GM19463 (cell line): ENCODE data around the gene ABHD8.
A peak's percentile ranks its signal among the peaks of the same experiment; 100 is the strongest.
"Not testable (repeated sequence)": the region's sequence is repeated elsewhere in the genome, so short reads cannot be mapped to it uniquely, and the experiment has no call there.

Experiments used
- ATAC-seq: cut with Tn5 transposase; IDR thresholded peaks from one replicate; pipeline ENCODE4 v1.9.1; 2021; ENCODE audit warnings: mild to moderate bottlenecking, moderate library complexity; ENCODE audit not compliant: unreplicated experiment

ABHD8 gene

GRCh38 chr19:17300992-17301619, 2.1 kb downstream of the ABHD8 start:
- no peak for ATAC-seq

- ATAC-seq, result no peak
Observed at GRCh38 chr19:17296976-17297375, 6.2 kb downstream of the ABHD8 start.

GRCh38 chr19:17296273-17296672, 7.0 kb downstream of the ABHD8 start:
- no peak for ATAC-seq

- ATAC-seq, result not testable (repeated sequence)
Observed at GRCh38 chr19:17295551-17295950, 7.7 kb downstream of the ABHD8 start.

DNA sequence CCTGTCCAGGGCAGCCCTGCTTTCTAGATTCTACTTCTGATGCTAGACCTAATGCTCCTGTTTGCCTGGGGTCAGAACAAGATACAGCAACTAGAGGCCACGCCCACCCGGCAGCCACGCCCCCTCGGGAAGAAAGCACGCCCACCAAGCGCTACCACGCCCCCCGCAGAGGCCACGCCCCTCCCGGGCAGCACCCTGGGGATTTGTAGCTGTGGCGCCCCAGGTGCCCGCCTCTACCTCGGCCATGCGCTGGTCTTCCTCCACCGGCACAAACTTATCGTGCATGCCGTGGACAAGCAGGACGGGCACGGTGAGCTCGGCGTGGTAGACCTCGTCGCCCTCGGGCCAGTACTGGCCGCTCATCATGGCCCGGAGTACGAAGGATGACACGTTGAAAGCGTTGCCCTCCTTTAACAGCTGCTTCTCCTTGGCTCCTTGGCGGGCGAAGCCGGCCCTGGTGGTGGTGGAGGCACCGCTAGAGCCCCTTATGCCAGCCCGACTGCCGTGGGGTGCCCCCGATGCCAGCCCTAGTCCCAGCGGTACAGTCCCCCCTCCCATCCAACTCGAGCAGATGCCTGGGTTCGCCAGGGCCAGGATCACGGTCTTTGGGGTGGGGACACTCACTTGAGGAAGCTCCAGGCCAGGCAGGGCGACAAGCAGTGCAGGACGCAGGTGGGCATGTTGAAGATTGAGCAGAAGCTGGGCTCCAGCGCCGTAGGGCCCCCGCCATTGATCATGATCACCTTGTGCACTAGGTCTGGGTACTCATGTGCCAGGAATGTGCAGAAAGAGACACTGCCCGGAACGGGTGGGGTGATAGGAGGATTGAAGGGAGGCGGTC, 9.0 kb downstream of the ABHD8 start:
- no peak for ATAC-seq

- ATAC-seq, result no peak
Observed at GRCh38 chr19:17293605-17294004, 9.6 kb downstream of the ABHD8 start.

GRCh38 chr19:17292301-17293074, 10.7 kb downstream of the ABHD8 start:
- peak; percentile 84 for ATAC-seq

DNA sequence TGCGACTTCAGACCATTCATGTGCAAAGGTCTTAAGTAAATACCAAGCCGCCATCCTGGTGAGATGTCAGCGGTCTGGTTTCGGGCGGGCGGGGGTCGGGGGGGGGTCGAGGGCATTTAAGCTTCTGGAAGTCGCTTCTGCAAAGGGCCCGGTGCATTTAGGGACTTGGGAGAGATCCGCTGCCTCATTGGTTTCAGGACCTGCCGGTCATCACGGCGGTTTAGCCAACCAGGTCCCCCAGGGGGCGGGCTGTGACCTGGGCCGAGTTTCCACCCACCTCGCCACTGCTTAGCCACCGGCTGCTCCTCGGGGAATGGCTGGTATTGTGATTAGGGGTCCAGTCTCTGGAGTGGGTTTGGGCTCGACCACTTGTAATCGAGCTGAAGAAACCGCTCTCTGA, 13.7 kb downstream of the ABHD8 start:
- no peak for ATAC-seq

- no peak for ATAC-seq
Observed at GRCh38 chr19:17286752-17287151, 16.5 kb downstream of the ABHD8 start.

GRCh38 chr19:17286263-17286662, 17.0 kb downstream of the ABHD8 start:
- no peak for ATAC-seq

- ATAC-seq, result no peak
Observed at GRCh38 chr19:17285415-17286135, 17.6 kb downstream of the ABHD8 start.

- ATAC-seq, result no peak
Observed at GRCh38 chr19:17283504-17283996, 19.7 kb downstream of the ABHD8 start.

- ATAC-seq, result peak; percentile 70
Observed at GRCh38 chr19:17282488-17283125, 20.6 kb downstream of the ABHD8 start.

DNA sequence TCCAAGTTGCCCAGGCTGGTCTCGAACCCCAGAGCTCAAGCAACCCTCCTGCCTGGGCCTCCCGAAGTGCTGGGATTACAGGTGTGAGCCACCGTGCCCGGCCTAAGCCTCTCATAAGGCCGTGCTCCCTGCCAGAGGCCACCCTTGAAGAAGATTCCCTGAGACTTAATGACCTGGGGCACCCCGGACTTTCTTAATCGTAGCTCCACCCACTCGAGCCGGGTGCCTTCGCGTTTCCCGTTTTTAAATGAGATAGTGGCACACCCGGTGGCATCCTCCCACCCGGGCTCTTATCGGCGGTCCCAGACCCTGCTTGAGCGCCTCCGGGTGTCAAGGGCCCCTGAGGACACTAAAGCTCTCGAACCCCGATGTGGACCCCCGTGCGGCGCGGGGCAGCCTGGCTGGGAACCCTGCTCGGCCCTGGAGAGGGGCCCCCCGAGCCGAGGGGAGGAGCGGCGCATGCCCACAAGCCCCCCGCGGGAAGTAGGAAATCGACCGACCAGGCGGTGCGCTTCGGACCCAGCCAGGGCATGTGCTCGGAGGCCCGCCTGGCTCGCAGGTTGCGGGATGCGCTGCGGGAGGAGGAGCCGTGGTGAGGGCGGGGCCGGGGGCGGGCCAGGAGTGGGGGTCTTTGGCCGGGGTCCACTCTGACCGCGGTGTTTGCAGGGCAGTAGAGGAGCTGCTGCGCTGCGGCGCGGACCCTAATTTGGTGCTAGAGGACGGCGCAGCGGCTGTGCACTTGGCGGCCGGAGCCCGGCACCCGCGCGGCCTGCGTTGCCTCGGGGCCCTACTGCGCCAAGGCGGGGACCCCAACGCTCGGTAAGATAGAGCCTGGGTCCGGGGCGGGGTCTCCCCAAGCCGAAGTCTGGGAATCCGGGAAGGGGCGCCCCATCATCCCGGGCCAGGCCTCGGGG, 21.6 kb downstream of the ABHD8 start, which contains the start of gene ANKLE1:
TSS of gene ANKLE1 (plus strand) at position 511 of the 914 bp plus-strand sequence. CDS start at position 531, 20 bp downstream.
- no peak for ATAC-seq

DNA sequence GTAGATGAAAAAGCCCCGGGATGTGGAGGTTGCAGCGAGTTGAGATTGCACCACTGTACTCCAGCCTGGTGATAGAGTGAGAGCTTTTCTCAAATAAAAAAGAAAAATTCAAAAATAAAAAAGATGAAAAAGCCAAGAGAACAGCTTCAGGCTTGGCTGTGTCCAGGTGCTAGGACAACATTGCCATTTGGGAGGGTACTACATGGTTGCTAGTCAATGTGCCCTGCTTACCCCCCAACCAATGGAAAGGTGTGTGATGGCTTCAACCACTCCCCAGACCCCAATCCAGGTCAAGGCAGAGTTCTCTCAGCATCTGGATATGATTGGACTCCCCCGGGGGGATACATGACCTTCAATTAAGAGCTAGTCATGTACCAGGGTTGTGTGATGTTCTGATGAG, 23.8 kb downstream of the ABHD8 start:
- ATAC-seq, result no peak

DNA sequence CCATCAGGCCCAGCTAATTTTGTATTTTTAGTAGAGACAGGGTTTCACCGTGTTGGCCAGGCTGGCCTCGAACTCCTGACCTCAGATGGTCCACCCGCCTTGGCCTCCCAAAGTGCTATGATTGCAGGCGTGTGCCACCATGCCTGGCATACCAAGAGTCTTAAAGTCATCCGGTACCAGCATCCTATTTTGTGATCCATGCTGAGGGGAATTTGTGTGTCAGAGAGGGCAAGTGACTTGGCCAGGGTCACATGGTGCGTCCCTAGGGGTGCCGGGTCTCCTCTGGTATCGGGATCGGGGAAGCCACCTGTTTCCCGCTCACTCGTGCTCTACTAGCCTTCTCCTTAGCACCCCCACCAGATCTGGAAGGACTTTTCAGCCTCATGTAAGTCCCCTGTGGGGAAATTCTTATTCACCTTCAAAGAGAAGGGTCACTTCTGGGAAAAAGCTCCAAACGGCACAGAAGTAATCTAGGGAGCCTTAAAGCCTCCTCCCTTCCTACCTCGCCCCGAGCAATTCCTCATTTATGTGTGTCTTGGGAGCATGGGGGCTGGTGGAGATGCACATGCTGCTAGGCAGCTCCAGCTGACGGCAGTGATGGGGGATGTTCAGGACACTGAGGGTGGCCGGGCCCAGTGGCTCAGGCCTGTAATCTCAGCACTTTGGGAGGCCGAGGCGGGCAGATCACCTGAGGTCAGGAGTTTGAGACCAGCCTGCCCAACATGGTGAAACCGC, 27.6 kb downstream of the ABHD8 start:
- ATAC-seq, result no peak

- ATAC-seq, result not testable (repeated sequence)
Observed at GRCh38 chr19:17274892-17275291, 28.3 kb downstream of the ABHD8 start.

DNA sequence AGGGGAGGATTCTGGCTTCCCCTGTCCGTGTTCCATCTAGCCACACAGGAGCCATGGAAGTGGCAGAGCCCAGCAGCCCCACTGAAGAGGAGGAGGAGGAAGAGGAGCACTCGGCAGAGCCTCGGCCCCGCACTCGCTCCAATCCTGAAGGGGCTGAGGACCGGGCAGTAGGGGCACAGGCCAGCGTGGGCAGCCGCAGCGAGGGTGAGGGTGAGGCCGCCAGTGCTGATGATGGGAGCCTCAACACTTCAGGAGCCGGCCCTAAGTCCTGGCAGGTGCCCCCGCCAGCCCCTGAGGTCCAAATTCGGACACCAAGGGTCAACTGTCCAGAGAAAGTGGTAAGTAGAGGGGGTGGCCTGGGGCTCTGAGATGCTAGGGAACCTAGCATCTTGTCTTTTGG, 34.5 kb downstream of the ABHD8 start:
- no peak for ATAC-seq
